NCI-H460 (cell line): Measurements from ENCODE around the gene ARMC8. TPM values are rescaled to one million over a fixed set of nuclear protein-coding genes. Genes with fewer than 3 reads are reported as not detected.

Source experiments
- DNase-seq: peaks from one replicate; pipeline ENCODE4 v3.0.0-alpha.2; 2016; ENCODE audit warnings: low read depth; ENCODE audit errors: extremely low read depth
- total RNA-seq: library from RNA; depleted of rRNA; stranded (reverse); fragments of >200 nt; shearing (Covaris generic); gene quantifications from 2 replicates; pipeline ENCODE4 v1.2.3, GENCODE V29; 2014

Gene ARMC8
- total RNA-seq, 1 experiment from 2014 or later: 18.4 TPM

GRCh38 chr3:138197524-138197923 lies 10.4 kb downstream of the ARMC8 start:
- no peak for DNase-seq

GRCh38 chr3:138199851-138200250 lies 12.8 kb downstream of the ARMC8 start:
- no peak for DNase-seq

- no peak for DNase-seq
Measured at GRCh38 chr3:138200424-138200823, 13.3 kb downstream of the ARMC8 start.

- DNase-seq: no peak
Measured at GRCh38 chr3:138202945-138203701, 16.0 kb downstream of the ARMC8 start.

GRCh38 chr3:138203938-138204337 lies 16.8 kb downstream of the ARMC8 start:
- no peak for DNase-seq

- no peak for DNase-seq
Measured at GRCh38 chr3:138205527-138205926, 18.4 kb downstream of the ARMC8 start.

- DNase-seq: no peak
Measured at GRCh38 chr3:138206196-138206595, 19.1 kb downstream of the ARMC8 start.

GRCh38 chr3:138210528-138210927 lies 23.4 kb downstream of the ARMC8 start:
- no peak for DNase-seq

GRCh38 chr3:138213398-138214085 lies 26.4 kb downstream of the ARMC8 start:
- no peak for DNase-seq

- DNase-seq: no peak
Measured at GRCh38 chr3:138219255-138219654, 32.2 kb downstream of the ARMC8 start.

GRCh38 chr3:138220242-138220641 lies 33.1 kb downstream of the ARMC8 start:
- DNase-seq: no peak

- DNase-seq: no peak
Measured at GRCh38 chr3:138220788-138221187, 33.7 kb downstream of the ARMC8 start.

- no peak for DNase-seq
Measured at GRCh38 chr3:138222131-138222941, 35.2 kb downstream of the ARMC8 start.

GRCh38 chr3:138222942-138223287 lies 35.8 kb downstream of the ARMC8 start:
- no peak for DNase-seq

GRCh38 chr3:138227650-138228049 lies 40.5 kb downstream of the ARMC8 start:
- DNase-seq: no peak

GRCh38 chr3:138230525-138230924 lies 43.4 kb downstream of the ARMC8 start:
- DNase-seq: no peak

- no peak for DNase-seq
Measured at GRCh38 chr3:138232705-138233364, 45.7 kb downstream of the ARMC8 start.

- no peak for DNase-seq
Measured at GRCh38 chr3:138234401-138235179, 47.5 kb downstream of the ARMC8 start.

- DNase-seq: no peak
Measured at GRCh38 chr3:138238711-138239110, 51.6 kb downstream of the ARMC8 start.

- no peak for DNase-seq
Measured at GRCh38 chr3:138241061-138241460, 54.0 kb downstream of the ARMC8 start.
